Medulla oblongata (tissue), 1 donor: ENCODE results near the gene SUSD1.

Experiments
- DNase-seq: peaks from one replicate; pipeline ENCODE4 v3.0.0-alpha.2; 2015; ENCODE audit errors: extremely low spot score

The SUSD1 gene

DNA sequence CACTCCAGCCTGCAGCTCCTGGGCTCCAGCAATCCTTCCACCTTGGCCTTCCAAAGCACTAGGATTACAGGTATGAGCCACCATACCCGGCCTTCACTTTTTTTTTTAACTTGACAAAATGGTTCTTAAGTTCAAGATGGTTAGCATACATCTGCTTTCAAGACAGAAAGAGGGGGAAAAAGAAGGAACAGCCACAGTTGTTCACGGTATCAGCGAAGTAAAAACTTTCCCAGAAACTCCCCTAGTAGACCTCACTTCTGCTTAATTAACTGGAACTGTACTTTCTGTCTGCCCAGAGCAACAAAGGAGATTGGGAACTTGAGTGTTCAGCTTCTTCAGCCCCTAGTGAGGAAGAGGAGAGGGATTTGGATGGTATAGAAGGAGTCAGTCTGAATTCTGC, 161.8 kb downstream of the SUSD1 start:
- DNase-seq, result peak; percentile 58

DNA sequence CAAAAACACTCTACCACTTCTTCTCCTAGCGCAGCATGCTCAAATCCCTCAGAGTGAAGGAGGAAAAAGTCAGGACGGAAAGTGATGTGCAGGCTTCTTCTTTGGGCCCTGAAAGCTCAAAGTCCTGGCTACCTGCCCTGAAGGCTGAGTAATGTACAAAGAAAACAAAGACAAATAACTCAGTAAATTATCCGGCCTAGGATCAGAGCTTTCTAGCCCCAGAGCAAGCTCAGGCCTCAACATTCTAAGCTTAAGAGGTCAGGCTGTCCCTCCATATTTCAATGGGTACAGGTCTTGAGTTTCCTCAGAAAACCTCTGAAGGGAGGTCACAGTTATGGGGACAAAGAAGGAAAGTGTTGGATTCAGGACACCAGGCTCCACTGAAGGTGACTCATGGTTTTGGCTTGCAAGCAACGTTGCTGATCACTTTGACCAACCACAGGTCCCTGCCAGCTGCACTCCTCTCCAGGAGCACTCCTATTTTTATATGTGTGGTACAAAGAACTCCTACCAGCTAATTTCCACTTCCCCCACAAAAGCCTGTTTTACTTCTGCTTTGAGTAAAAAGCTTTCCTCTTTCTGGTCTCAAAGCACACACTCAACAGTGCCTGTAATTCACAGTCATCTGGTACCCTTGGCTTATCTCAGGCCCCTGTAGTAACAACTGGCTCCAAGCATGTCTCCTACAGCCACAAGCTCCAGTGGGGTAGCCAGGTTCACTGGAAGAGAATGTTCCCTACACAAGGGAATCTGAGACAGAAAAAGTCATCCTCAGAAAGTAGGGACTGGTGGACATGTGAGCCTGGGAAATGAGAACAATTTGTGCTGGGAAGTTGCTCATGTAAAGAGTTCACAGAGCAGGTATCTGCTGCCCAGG, 162.8 kb downstream of the SUSD1 start:
- peak; percentile 77 for DNase-seq

DNA sequence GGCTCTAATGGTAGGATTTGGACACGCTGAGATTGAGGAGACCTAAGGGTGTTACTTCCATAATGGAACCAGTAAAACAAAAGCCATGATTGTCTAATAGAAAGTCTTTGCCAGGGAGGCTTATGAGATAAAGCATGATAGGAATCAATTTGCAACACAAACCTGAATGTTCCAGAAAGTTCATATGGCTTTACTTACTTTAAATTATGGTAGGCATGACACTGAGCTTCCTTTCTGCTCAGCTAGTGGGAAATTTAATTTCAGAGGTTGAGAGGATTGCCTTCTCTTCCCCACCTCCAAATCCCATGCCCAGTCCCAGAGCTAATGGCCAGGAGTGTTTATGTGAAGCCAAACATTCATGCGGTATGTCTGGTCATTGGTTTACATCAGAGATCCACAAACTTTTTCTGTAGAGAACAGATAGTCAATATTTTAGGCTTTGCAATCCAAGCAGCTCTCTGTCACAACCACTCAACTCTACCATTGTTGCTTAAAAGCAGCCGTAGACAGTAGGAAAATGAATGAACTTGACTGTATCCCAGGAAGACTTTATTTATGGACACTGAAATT, 164.0 kb downstream of the SUSD1 start:
- DNase-seq, result no peak

DNA sequence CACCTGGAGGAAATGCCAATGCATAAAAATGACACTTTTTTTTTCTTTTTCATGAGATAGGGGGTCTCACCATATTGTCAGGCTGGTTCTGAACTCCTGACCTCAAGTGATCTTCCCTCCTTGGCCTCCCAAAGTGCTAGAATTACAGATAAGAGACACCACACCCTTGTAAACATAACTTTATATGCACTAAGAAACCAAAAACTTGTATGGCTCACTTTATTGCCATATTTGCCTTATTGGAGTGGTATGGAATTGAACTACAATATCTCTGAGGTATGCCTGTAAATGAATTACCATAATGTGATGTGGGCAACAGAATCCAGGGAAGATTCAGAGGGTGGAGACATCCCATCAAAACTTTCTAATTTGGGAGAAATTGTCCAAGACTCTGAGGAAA, 164.6 kb downstream of the SUSD1 start:
- no peak for DNase-seq

DNA sequence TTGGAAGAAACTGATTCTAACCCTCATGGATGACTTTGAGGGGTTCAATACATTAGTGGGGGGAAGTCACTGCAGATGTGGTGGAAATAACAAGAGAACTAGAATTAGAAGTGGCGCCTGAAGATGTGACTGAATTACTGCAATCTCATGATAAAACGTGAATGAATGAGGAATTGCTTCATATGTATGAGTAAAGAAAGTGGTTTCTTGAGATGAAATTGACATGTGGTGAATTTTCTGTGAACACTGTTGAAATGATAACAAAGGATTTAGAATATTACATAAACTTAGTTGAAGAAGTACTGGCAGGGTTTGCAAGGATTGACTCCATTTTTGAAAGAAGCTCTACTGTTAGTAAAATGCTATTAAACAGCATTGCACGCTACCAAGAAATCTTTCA, 165.4 kb downstream of the SUSD1 start:
- DNase-seq, result no peak

DNA sequence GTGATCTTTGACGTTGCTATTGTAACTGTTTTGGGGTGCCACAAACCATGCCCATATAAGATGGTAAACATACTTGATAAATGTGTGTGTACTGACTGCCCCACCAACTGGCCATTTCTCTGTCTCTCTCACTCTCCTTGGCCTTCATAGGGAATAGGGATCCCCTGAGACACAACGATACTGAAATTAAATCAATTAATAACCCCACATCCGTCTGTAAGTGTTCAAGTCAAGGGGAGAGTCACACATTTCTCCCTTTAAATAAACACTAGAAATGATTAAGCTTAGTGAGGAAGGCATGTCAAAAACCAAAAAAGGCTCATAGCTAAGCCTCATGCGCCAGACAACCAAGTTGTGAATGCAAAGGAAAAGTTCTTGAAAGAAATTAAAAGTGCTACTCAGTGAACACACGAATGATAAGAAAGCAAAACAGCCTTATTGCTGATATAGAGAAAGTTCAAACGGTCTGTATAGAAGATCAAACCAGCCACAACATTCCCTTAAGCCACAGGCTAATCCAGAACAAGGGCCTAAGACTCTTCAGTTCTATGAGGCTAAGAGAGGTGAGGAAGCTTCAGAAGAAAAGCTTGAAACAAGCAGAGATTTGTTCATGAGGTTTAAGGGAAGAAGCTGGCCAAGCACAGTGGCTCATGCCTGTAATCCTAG, 167.4 kb downstream of the SUSD1 start:
- DNase-seq, result no peak

DNA sequence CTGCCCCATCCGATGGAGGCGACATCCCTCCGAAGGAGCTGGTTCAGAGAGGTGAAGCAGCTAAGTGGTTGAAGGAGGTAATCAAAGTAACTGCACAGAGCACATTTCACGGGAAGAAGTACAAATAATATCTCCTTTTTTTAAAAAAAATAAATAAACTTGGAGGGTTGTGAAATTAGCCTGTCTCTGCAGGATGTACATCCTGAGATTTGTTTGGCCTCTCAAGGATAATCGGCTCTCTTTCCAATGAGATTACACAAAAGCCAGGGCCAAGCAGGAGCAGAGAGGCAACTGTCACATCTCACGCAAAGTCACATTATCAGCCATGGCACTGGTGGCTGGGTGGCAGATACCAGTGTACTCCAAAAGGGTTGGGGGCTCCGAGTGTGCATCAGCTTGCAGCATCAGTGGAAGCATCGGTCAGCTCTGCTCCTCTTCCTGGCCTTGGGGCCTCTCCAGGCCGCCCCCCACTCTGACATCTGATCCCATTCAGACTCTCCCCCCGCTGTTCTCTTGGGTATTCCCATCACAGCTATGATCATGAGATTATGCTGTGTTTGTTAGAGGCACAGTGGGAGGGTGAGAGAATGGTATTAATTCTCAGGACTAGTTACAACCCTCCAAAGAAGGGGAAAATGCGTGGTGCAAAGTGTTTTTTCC, 168.6 kb downstream of the SUSD1 start:
- no peak for DNase-seq

DNA sequence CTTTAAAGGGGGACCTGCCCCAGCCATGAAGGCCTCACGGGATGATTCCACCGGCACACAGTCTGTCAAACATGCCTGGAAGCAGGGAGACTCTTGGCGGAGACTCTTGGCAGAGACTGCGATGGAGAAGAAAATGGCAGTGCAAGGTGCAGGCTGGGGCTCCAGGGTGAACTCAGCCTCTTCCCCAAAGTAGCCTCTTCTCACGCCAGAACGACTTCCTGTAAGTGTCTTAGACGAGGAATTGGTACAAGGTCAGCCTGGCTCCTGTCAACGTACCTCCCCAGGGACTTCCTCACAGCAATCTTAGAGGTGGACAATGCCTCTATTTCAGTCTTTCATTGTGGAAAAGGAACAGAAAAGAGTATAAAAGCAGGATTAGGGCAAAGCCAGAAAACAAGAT, 169.2 kb downstream of the SUSD1 start:
- no peak for DNase-seq

DNA sequence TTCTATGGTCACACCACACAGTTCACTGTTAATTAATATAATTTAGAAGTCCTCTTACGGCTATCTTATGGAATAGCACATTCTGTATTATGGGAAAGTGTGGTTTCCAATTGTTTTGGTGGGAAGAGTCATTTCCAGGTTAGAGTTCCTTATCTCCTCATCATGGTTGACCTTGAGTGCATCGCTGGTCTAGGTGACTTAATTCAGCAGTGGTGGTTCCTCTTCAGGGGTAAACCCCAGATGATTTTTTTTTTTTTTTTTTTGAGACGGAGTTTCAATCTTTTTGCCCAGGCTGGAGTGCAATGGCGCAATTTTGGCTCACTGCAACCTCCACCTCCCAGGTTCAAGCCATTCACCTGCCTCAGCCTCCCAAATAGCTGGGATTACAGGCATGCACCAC, 171.6 kb downstream of the SUSD1 start:
- no peak for DNase-seq

DNA sequence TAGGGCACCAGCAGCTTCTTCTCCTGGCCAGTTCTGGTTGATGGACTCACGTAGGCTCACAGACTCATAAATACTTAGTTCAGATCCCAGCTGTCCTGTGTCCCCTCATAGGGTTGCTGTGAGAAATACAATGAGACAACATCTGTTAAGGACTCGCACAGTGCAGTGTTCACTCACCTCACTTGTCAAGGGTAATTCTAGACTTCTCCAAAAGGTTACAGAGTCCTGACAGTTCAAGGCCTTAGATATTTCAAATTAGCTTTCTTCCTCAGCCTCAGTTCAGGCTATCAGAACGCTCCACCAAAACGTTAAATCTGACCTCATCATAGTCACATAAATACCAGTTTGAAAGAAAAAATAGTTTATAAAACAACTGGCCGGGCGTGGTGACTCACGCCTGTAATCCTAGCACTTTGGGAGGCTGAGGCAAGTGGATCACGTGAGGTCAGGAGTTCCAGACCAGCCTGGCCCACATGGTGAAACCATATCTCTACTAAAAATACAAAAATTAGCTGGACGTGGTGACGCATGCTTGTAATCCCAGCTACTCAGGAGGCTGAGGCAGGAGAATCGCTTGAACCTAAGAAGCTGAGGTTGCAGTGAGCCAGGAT, 172.1 kb downstream of the SUSD1 start:
- no peak for DNase-seq

DNA sequence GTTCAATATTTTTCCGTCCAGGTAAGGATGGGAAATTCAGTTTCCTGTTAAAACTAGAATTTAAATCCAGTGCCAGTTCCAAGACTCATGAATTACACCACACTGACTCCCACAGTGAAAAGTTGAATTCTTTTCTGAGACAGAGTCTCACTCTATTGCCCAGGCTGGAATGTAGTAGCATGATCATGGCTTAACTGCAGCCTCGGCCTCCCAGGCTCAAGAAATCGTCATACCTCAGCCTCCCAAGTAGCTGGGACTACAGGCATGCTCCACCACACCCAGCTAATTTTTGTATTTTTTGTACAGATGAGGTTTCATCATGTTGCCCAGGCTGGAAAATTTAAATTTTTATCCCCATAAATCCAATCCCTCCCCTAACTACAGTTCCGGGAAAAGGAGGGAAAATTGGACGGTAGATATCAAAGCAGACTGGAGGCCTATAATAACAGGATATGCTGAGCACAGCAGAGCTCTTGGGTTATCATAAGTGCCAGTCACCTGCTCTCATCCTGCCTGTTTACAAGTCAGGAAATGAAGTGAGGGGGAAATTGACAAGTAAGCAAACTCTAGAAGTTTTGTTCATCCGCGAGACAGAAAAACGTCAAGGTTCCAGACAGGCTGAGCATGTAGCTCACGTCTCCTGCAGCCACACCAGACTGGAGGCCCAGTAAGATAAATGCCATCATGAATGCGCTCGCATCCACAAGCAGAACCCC, 172.8 kb downstream of the SUSD1 start:
- no peak for DNase-seq

DNA sequence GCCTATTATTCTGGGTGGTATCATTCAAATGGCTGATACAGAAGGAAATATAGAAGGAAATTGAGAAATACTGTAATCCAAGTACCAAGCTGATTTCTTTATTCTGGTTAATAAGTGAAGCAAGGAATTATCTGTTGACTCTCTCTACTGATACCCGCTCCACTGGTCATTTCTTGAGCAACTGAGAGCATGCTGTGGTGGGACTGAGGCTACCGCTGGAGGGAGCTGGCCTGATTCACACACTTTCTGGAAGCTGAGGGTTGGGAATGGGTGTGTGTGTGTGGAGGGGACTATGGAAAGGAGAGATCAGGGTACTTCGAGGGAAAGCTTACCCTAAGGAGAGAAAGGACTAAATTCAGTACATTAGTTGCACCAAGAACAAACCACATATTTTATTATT, 174.4 kb downstream of the SUSD1 start:
- no peak for DNase-seq

DNA sequence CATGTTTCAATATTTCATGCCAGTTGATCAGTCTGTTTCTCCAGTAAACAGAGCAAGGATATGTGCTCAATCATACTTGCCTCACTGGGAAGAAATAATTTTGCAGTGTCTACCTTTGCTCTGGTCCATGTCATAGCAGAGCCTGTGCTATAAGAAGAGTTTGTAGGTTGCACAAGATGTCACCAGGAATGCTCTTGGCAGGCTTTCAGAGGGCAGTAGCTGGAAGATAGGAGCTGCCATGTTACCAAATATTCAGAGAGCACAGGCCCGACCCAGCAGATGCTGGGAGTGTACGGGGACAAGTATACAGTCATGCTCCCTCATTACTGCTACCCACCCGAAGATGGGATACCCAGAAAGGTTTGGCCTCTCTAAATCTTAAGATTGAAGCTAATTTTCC, 175.8 kb downstream of the SUSD1 start:
- DNase-seq, result no peak

DNA sequence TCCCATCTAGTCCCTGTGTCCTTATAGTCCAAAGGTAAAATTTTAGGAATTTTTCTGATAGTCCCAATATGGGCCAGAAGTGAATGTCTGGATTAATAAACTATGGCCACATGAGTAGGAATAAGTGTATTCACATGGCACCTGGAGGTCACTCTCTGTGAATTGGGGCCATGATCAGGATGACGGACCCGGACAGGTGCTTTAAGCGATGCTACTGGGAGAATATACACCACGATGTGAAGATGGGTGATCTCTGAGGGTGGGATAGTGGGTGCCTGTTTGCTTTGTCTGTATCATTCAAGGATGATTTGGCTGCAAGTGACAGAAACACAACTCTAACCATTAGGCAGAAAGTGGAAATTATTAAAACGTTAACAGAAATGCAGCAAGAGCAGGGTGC, 177.3 kb downstream of the SUSD1 start:
- no peak for DNase-seq

DNA sequence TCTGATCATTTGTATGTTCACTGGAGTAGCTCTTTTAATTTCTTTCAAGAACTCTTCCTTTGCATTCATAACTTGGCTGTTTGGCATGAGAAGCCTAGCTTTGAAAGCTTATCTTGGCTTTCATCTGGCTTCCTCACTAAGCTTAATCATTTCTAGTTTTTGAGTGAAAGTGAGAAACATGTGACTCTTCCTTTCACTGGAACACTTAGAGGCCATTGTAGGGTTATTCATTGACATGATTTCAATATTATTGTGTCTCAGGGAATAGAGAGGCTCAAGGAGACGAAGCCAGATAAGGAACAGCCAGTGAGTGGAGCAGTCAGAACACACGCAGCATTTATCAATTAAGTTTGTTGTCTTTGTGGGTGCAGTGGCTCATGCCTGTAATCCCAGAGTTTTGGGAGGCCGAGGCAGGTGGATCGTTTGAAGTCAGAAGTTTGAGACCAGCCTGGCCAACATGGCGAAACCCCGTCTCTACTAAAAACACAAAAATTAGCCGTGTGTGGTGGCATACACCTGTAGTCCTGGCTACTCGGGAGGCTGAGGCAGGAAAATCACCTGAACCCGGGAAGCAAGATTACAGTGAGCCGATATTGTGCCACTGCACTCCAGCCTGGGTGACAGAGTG, 180.2 kb downstream of the SUSD1 start:
- no peak for DNase-seq

DNA sequence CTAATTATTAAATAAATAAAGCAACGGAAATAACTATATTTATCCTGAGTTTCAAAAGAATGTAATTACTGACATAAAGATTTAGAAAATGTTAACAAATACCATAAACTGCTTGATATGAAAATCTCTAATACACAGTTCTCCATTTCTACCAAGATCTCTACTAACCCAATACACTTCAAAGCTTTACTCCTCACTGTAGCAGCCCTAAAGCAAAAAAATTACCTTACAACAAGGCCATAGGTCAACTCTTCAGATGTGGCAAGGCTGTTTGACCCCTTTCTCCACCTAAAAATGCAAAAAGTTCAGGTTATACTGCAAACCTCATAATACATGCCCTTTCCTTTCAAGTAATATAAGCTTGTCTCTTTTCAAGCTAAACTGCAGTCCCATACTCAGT, 181.8 kb downstream of the SUSD1 start:
- DNase-seq, result no peak

DNA sequence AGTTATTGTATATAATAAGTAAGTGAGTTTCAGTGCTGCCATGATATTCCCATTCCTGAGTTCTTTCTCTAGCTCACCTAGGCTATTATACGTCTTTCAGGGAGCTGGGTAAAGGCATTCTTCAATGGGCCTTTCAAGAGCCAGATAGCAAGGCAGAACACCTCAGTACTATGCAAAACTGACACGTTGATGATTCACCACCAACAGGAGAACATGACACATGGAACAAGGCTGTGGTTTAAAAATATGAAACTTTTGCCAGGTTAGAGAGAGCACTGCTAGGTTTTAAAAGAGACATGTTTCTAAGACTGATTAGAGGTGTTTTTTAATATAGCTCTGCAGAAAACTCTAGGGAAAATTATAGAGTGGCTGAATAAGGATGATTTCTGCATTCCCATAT, 182.6 kb downstream of the SUSD1 start:
- DNase-seq, result no peak

DNA sequence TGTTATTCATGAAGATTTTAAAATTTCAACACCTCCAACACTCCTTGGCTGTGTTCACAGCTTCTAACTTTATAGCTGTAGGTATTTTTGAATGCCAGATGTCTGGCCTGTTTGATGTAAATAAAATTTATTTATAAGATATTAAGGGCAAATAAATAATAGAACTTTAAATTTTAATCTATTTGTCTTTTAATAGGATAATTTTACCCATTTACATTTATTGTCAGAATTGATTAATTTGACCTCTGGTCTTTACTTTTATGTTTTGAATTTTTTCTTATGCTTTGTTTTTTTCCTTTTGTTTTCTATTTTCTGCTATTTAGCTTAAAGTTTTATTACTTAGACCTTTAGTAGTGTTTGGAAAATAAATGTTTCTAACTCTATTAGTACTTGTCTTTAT, 183.9 kb downstream of the SUSD1 start:
- DNase-seq, result no peak
